ENCODE data around the gene NELL1.

DNA sequence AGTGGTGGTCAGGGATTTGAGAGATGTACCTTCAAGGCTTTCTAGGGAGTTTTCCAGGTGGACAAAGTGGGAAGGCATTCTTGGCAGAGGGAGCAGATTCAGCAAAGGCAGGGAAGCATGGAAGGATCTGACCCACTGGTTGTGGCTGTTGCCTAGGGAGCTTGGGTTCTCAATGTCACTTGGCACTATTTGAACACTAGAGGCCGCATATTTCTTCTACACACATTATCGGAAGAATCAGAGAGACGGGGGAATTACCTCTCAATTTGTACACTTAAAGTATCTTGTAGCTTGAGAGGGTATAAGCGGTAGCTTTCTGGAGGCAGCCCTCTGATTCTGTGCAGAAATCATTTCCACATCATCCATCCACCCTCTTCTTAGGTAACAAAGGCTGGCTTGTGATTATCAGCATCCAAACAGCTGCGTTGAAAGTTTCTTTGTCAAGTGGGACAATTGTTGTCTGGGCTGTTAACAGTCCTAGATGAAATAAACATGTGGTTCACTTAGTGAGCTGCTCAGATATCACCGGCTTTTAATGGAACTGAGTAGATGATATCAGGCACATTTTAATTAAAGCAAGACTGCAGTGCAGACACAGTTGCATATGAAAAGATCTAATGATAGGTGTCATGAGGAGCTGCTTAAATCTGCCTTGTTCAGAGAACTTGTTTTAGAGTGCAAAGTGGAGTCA lies 2.6 kb downstream of the NELL1 start:
- TF ChIP-seq, protein P1, sequence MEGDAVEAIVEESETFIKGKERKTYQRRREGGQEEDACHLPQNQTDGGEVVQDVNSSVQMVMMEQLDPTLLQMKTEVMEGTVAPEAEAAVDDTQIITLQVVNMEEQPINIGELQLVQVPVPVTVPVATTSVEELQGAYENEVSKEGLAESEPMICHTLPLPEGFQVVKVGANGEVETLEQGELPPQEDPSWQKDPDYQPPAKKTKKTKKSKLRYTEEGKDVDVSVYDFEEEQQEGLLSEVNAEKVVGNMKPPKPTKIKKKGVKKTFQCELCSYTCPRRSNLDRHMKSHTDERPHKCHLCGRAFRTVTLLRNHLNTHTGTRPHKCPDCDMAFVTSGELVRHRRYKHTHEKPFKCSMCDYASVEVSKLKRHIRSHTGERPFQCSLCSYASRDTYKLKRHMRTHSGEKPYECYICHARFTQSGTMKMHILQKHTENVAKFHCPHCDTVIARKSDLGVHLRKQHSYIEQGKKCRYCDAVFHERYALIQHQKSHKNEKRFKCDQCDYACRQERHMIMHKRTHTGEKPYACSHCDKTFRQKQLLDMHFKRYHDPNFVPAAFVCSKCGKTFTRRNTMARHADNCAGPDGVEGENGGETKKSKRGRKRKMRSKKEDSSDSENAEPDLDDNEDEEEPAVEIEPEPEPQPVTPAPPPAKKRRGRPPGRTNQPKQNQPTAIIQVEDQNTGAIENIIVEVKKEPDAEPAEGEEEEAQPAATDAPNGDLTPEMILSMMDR (conservative IDR thresholded peaks at IDR 0.05 in 1 of 2, IDR thresholded peaks at IDR 0.05 in 1 of 2; ENCODE audit: low read depth in 1 of 2, low read length in 2 of 2) = peak in 1 of 2 donors; percentile 8
- TF ChIP-seq EZH2 (IDR thresholded peaks at IDR 0.05; ENCODE audit: low read length, missing control alignments) = no peak
